Nephron (organoid): ENCODE data around the gene GLIS1.

Experiments
- H3K27ac Mint-ChIP-seq, 3 experiments: 2 replicates each; pipeline ENCODE4 v1.8.0; 2020; ENCODE audit warnings: mixed read lengths in 3 of 3, mild to moderate bottlenecking in 2 of 3, moderate library complexity in 1 of 3
- H3K27me3 Mint-ChIP-seq: 2 replicates; pipeline ENCODE4 v1.8.0; 2021; ENCODE audit warnings: low read depth, mild to moderate bottlenecking, moderate library complexity, mixed read lengths
- H3K36me3 Mint-ChIP-seq: 2 replicates; pipeline ENCODE4 v1.8.0; 2020; ENCODE audit warnings: low read depth, mixed read lengths
- H3K4me1 Mint-ChIP-seq: 2 replicates; pipeline ENCODE4 v1.8.0; 2020; ENCODE audit warnings: mixed read lengths
- H3K4me3 Mint-ChIP-seq, 3 experiments: 2 replicates each; pipeline ENCODE4 v1.8.0; 2020; ENCODE audit warnings: mild to moderate bottlenecking in 3 of 3, mixed read lengths in 3 of 3, moderate library complexity in 2 of 3
- H3K9me3 Mint-ChIP-seq: 2 replicates; pipeline ENCODE4 v1.8.0; 2020; ENCODE audit warnings: mixed read lengths
- CTCF ChIP-seq, 3 experiments: fragments of 200-600 bp; sonication (generic); IDR thresholded peaks; one replicate each; pipeline ENCODE4 v1.5.0; 2021; ENCODE audit warnings: antibody characterized with exemption in 3 of 3; ENCODE audit not compliant: unreplicated experiment in 3 of 3

Gene GLIS1

GRCh38 chr1:53559854-53560580 is 178.9 kb downstream of the GLIS1 start:
- Mint-ChIP-seq H3K27me3 (peaks cover 21% of the 10 kb centered on the region), H3K4me1 (peaks cover 12% of the 10 kb centered on the region)
- no peak for TF ChIP-seq CTCF (IDR thresholded peaks at IDR 0.05; ENCODE audit: unreplicated experiment in 3 of 3)

GRCh38 chr1:53559391-53559815 is 179.6 kb downstream of the GLIS1 start:
- Mint-ChIP-seq H3K9me3 (no peaks in the 10 kb centered on the region), H3K27me3 (peaks cover 21% of the 10 kb centered on the region), H3K27ac (no peak overlapping the region), H3K4me3 (no peak overlapping the region), H3K4me1 (peaks cover 12% of the 10 kb centered on the region), H3K36me3 (no peaks in the 10 kb centered on the region)
- no peak for TF ChIP-seq CTCF (IDR thresholded peaks at IDR 0.05; ENCODE audit: unreplicated experiment in 3 of 3)

More at GRCh38 chr1:53559854-53560580, 178.9 kb downstream of the GLIS1 start:
- Mint-ChIP-seq H3K36me3 (no peaks in the 10 kb centered on the region), H3K27ac (no peak overlapping the region), H3K4me3 (no peak overlapping the region), H3K9me3 (no peaks in the 10 kb centered on the region)

- Mint-ChIP-seq H3K27ac (no peak overlapping the region), H3K36me3 (no peaks in the 10 kb centered on the region), H3K9me3 (no peaks in the 10 kb centered on the region), H3K4me1 (peaks cover 12% of the 10 kb centered on the region), H3K4me3 (no peak overlapping the region), H3K27me3 (peaks cover 21% of the 10 kb centered on the region)
- no peak for TF ChIP-seq CTCF (IDR thresholded peaks at IDR 0.05; ENCODE audit: unreplicated experiment in 3 of 3)
Measured at GRCh38 chr1:53558739-53559315, 180.1 kb downstream of the GLIS1 start.

GRCh38 chr1:53557830-53558738 is 180.9 kb downstream of the GLIS1 start:
- Mint-ChIP-seq H3K4me3 (no peak overlapping the region), H3K27ac (no peak overlapping the region), H3K4me1 (peaks cover 12% of the 10 kb centered on the region), H3K9me3 (no peaks in the 10 kb centered on the region), H3K36me3 (no peaks in the 10 kb centered on the region), H3K27me3 (peaks cover 26% of the 10 kb centered on the region)
- no peak for TF ChIP-seq CTCF (IDR thresholded peaks at IDR 0.05; ENCODE audit: unreplicated experiment in 3 of 3)

GRCh38 chr1:53557369-53557768 is 181.6 kb downstream of the GLIS1 start:
- Mint-ChIP-seq H3K9me3 (no peaks in the 10 kb centered on the region), H3K4me1 (peaks cover 7% of the 10 kb centered on the region), H3K4me3 (no peak overlapping the region), H3K27ac (no peak overlapping the region), H3K36me3 (no peaks in the 10 kb centered on the region), H3K27me3 (peaks cover 24% of the 10 kb centered on the region)
- no peak for TF ChIP-seq CTCF (IDR thresholded peaks at IDR 0.05; ENCODE audit: unreplicated experiment in 3 of 3)
